HG03196 (cell line): ENCODE results near the gene DUSP15.
"Not testable (repeated sequence)": the region's sequence is repeated elsewhere in the genome, so short reads cannot be mapped to it uniquely, and the experiment has no call there.

ENCODE experiments used
- ATAC-seq: cut with Tn5 transposase; IDR thresholded peaks from one replicate; pipeline ENCODE4 v1.9.1; 2021; ENCODE audit not compliant: unreplicated experiment

Gene DUSP15

GRCh38 chr20:31824125-31824485, 46.2 kb downstream of the DUSP15 start:
- no peak for ATAC-seq

GRCh38 chr20:31823360-31824124, 46.8 kb downstream of the DUSP15 start:
- no peak for ATAC-seq

GRCh38 chr20:31822421-31823330, 47.7 kb downstream of the DUSP15 start:
- ATAC-seq: peak; percentile 63

- ATAC-seq: no peak
These were observed 48.9 kb downstream of the DUSP15 start for GRCh38 chr20:31821427-31821826.

GRCh38 chr20:31820228-31820627, 50.1 kb downstream of the DUSP15 start:
- ATAC-seq: no peak

- no peak for ATAC-seq
These were observed 51.1 kb downstream of the DUSP15 start, which contains the start of gene MYLK2 for GRCh38 chr20:31819083-31819784. Gene MYLK2 (plus strand): TSS chr20:31819356. CDS start chr20:31819581, 225 bp downstream.

- no peak for ATAC-seq
These were observed 51.9 kb downstream of the DUSP15 start for GRCh38 chr20:31818376-31818908.

- no peak for ATAC-seq
These were observed 52.9 kb downstream of the DUSP15 start for GRCh38 chr20:31817461-31817860.

GRCh38 chr20:31816221-31816620, 54.1 kb downstream of the DUSP15 start:
- ATAC-seq: no peak

- no peak for ATAC-seq
These were observed 54.7 kb downstream of the DUSP15 start for GRCh38 chr20:31815408-31816188.

GRCh38 chr20:31814142-31814541, 56.2 kb downstream of the DUSP15 start:
- not testable (repeated sequence) for ATAC-seq

GRCh38 chr20:31813611-31814010, 56.7 kb downstream of the DUSP15 start:
- ATAC-seq: no peak

GRCh38 chr20:31811796-31812728, 58.3 kb downstream of the DUSP15 start:
- ATAC-seq: no peak

- ATAC-seq: no peak
These were observed 59.1 kb downstream of the DUSP15 start for GRCh38 chr20:31811198-31811597.
